Measurements from ENCODE around the gene MFAP4.
"Not testable (repeated sequence)": the region's sequence is repeated elsewhere in the genome, so short reads cannot be mapped to it uniquely, and the experiment has no call there.

MFAP4 gene

DNA sequence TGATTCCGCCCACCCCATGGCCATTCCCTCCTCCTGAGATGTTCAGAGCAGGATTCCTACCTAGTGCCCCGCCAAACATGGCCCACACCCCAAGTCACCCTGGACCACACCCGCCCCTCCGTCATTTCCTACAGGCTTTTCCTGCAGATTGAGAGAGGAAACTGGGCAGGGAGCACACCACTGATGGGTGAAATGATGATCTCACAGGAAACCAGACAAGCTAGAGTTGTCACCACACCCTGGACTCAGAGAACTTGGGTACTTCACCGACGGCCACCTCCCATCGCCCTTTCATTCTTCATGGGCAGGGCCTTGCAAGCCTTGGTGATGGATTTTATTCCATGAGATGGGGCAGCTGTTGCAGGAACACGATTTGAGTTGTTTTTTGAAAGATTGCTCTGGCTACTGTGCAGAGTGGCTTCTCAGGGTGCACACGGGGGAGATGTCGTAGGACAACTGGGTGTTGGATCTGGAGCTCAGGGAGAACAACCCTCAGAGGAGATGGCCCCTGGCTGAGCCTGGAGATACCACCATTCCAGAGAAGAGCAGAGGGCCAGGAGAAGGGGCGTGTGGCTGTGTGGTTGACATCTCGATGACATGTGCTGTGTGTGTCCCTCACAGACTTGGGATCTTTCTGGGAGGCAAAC is 17.0 kb downstream of the MFAP4 start:
- no peak for DNase-seq

DNA sequence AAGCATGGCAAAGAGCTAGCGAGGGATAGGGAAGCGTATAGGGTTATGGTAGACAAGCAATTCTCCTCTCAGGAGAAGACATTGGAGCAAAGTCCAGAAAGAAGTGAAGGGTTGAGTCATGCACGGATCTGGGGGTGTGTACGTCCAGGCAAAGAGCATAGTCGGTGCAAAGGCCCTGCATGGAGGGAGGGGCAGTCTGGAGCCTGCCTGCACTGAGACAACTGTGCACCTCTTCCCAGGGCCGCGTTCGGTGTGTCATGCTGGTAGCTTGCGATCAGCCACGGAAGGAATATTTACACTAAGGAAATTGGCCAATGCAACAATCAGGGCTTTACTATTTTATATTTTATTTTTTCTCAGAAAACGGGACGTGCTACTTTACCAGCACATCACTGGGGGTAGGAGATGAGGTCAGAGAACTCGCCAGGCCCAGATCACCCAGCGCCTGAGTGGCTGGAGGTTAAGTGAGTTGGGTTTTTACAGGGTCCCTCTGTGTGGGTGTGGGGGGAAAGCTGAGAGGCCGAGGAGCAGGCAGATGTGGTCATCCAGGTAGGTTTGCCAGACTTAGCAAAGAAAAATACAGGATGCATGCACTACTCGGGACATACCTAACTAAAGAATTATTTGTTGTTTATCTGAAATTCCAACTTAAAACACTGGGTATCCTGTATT is 17.7 kb downstream of the MFAP4 start:
- DNase-seq: no peak

- no peak for DNase-seq
Measured at GRCh38 chr17:19368229-19368628, 18.8 kb downstream of the MFAP4 start.

DNA sequence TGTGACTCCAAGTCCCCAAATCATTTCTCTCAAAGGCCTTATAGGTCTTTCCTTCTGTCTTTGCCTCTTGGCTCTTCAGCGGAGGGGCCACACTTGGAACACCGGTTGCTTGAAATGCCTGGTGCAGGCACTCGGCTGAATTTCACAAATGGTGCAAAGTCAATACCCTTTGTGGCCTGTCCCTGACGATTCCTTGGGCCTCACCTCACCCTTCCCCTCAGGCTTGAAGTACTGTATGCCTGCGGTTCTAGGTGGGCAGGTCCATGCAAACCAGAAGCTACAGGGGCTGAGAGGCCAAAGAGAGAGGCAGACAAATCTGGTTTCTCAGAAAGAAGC is 20.4 kb downstream of the MFAP4 start:
- no peak for DNase-seq

DNA sequence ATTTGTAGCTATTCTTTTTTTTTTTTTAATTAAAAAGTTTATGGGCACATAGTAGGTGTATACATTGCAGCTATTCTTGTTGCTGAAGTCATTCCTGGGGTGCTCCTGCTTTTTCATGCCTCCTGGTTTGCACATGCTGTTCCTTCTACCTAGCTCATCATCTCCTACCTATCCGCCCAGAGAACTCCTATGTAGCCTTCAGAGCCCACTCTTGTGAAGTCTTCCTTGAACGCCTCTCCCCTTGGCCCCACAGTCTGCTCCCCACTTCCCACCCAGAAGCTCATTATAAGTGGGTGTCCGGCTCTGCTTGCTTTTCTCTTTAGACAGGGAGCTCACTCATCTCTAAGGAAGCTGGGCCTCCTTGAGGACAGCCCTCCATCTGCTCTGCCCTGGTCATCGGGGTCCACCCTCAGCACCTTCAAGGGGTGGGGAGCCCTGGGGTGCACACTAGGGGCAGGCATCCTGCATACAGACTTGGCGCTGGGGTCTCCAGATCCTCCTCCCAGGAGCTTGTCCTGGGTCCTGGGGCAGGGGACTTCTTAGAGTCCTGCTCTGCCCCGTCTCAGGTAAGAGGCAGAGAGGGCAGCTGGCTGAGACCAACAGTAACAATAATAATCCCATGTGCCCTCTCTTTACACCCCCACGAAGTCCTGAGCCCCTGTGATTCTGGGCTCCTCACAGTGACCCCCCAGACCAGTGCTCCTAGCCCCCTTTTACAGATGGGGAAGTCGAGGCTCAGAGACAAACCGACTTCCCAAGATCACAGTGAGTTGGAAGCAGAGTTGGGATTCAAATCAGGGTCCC is 21.0 kb downstream of the MFAP4 start:
- DNase-seq: no peak

GRCh38 chr17:19365499-19365817 is 21.5 kb downstream of the MFAP4 start:
- DNase-seq: no peak

DNA sequence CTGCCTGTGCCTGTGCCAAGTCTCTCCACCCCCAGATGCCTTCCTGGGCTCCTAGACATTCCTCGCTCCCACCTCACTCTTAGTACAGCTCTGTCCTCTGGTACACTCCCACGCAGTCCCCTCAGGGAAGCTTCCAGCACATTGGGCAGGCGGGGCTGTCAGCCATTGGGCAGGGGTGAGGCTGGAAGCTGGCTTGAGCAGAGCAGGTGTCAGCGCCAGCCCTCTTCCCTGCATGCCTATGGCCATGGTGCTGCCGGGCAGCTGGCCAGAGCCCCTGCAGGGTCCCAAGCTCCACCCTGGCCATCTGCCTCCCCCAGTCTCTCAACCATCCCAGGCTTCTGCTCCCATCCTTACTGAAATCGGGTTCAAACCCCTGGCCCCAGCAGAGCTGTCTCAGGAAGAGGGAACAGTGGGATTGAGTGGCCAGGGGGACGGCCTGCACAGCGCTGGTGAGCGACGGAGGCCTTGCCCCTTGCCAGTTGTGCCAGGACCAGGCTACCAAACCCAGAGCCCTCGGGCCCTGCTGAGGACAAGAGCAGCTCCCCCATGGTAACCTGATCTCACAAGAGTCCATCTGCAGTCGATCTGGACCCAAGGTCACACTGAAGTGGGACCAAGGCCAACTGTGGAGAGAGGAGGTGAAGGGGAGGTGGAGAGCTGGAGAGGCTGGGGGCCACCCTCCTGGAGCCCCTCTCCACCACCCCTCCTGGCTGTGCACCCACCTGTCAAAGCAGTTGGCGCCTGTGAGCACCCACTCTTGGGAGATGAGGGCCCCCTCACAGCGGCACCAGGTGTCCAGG is 22.1 kb downstream of the MFAP4 start:
- peak; percentile 49 for DNase-seq

DNA sequence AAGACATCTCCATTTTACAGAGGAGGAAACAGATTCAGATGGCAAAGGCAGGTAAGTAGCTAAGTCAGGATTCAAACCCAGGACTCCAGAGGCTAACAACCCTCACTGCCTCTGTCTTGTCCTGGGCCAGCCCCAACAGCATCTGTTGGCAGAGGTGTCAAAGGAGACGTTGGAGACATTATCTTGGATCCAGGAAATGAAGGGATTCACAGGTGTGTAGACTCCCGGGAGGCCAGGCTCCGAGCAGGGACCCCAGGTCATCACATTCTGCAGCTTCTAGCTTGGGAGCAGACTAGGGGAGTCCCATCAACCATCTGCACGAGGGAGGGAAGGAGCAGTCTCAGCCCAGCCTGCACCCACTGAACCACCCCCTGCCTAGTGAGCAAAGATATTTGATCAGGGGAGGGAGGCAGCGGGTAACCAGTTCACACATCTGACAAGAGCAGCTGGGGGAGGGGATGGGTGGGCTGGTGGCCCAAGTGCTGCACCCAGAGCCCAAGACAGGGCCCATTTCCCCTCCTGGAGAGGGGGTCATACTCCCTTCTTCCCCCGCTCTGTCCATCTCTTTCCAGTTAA is 23.4 kb downstream of the MFAP4 start:
- DNase-seq: no peak

- no peak for DNase-seq
Measured at GRCh38 chr17:19363114-19363438, 23.9 kb downstream of the MFAP4 start.

DNA sequence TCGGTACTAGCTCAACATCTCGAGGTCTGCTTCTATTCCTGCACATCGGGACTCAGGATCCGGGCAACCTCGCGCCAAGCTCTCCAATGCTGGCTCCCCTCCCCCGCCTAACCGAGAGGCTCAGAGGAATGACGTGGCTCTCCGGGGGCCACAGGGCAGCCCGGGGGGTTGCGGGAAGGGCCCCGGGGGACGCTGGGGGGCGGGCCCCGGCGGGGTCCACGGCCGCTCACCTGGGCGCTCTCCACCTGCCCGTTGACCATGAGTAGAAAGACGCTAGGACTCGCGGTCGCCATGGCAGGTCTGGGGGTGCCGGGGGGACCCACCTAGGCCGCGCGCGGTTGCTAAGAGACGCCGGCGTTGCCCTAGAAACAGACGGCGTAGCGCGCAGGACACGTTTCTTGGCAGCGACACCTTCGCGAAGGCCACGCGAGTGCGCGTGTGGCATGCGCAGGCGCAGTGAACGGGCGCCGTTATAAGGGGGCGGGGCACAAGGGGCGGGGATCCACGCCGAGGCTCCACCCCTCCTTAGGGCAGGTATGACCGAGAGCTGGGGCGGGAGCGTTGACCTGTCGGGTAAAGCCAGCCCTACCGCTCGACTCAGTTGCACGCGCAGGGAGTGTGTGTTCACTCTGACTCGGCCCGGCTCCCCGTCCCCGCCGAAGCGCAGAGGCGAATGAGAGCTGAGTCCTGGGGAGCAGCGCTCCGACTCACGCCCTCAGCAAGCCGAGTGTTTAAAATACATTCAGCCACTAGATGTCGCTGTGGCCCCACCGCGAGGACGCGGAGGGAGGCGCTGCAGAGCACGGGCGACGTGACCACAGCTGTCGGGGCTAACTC is 24.5 kb downstream of the MFAP4 start, which contains the start of gene B9D1:
B9D1 (minus strand) TSS at position 447 of the 837 bp plus-strand sequence; CDS start at position 293, 154 bp downstream.
- DNase-seq: peak; percentile 99

GRCh38 chr17:19361944-19362276 is 25.1 kb downstream of the MFAP4 start:
- no peak for DNase-seq

- DNase-seq: no peak
Measured at GRCh38 chr17:19361326-19361725, 25.7 kb downstream of the MFAP4 start.

GRCh38 chr17:19360772-19361171 is 26.2 kb downstream of the MFAP4 start:
- DNase-seq: no peak

DNA sequence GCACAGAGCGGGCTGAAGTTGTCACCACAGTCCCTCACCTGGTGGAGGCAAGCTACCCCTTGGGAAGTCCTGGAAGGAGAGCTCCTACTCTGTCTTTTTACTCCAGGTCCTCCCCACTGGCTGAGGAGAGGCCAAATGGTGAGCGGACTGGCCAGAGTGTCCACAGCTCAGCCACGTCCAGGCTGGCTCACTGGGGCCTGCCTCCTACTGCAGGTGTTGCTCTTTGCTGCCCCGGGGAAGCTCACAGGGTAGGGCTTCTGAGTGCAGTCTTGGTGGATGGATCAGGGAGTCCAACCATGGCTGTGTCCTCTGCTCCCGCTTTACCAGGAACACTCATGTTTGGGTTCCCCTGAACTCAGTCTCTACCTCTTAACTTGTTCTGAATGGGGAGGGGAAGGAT is 27.1 kb downstream of the MFAP4 start:
- DNase-seq: no peak

DNA sequence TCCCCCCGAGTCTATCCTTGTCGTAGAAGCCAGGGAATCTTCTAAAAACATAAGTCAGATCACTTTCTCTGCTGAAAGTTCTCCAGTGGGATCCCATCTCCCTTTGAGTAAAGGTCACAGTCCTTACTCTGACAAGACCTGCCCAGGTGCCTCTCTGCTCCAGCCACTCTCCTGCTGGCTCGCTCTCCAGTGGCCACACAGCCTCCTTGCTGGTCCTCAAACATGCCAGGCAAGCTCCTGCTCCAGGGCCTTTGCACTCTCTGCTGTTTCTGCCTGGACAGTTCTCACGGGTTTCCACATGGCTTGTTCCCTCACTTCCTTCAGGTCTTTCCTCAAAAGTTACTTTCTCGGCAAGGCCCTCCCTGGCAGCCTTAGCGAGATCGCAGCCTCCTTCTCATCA is 27.8 kb downstream of the MFAP4 start:
- DNase-seq: no peak

DNA sequence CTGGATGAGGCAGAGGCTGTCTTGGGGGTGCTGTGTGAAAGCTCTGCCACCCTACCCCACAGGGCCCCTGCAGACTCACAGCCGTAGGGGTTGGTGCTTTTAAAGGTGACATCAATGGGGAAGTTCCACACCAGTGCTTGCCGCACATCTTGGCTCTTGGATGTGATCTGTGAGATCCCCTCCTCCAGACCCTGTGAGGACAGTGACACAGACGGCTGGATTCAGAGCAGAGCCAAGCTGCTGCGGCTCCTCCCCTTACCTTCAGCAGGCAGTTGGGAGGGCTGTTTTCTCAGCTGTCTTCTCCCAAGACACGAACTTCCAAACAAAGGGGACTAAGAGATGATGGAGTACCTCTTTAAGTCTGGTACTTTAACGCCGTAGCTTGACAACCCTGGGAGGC is 29.2 kb downstream of the MFAP4 start:
- DNase-seq: no peak

GRCh38 chr17:19357351-19357750 is 29.6 kb downstream of the MFAP4 start:
- DNase-seq: no peak

- DNase-seq: no peak
Measured at GRCh38 chr17:19354748-19355147, 32.2 kb downstream of the MFAP4 start.

DNA sequence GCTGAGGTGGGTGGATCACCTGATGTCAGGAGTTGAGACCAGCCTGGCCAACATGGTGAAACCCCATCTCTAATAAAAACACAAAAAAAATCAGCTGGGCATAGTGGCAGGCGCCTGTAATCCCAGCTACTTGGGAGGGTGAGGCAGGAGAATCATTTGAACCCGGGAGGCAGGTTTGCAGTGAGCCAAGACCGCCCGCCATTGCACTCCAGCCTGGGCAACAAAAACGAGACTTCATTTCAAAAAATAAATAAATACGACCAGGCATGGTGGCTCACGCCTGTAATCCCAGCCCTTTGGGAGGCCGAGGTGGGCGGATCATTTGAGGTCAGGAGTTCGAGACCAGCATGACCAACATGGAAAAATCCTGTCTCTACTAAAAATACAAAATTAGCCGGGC is 33.6 kb downstream of the MFAP4 start:
- not testable (repeated sequence) for DNase-seq

DNA sequence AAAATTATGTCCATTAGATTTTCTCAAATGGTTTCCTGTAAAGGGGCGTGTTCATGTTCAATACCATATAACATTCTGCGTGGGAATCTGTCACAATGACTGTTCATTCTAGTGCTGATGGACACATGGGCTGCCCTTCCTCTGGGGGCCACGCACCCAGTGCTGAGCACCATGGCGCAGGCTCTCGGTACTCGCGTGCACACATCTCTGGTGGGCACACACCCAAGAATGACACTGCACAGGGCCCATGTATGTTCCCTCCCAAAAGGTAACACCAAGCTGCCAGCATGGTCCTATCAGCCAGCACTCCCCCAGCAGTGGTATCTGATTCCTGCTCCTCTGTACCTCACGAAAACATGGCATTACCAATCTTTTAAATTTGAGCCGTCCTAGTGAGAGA is 38.2 kb downstream of the MFAP4 start:
- DNase-seq: no peak

GRCh38 chr17:19348081-19348650 is 38.8 kb downstream of the MFAP4 start:
- DNase-seq: no peak
